NCI-H2107 treated with DMSO at 0.1 percent for 48 hours (cell line): ENCODE results near the gene PABPC3.

Experiments
- DNase-seq: peaks from one replicate; lab custom pipeline; 2025; ENCODE audit not compliant: unreplicated experiment; lab: John Stamatoyannopoulos, UW

PABPC3 gene

DNA sequence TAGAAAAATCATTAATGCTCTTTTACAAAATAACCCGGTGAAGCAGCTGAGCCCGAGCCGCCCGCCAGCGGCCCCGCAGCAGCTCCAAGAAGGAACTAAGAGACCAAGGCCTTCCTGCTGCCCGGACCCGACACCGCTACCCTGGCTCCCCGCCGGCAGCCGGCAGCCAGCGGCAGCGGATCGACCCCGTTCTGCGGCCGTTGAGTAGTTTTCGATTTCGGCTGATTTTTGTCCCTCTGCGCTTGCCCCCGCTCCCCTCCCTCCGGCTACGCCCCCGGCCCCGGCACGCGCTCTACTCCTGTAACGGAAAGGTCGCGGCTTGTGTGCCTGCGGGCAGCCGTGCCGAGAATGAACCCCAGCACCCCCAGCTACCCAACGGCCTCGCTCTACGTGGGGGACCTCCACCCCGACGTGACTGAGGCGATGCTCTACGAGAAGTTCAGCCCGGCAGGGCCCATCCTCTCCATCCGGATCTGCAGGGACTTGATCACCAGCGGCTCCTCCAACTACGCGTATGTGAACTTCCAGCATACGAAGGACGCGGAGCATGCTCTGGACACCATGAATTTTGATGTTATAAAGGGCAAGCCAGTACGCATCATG, at the start of gene PABPC3:
Gene PABPC3, plus strand, starts transcription at position 286 of the 603 bp plus-strand sequence. Its CDS starts 63 bp downstream, at position 349.
- no peak for DNase-seq

DNA sequence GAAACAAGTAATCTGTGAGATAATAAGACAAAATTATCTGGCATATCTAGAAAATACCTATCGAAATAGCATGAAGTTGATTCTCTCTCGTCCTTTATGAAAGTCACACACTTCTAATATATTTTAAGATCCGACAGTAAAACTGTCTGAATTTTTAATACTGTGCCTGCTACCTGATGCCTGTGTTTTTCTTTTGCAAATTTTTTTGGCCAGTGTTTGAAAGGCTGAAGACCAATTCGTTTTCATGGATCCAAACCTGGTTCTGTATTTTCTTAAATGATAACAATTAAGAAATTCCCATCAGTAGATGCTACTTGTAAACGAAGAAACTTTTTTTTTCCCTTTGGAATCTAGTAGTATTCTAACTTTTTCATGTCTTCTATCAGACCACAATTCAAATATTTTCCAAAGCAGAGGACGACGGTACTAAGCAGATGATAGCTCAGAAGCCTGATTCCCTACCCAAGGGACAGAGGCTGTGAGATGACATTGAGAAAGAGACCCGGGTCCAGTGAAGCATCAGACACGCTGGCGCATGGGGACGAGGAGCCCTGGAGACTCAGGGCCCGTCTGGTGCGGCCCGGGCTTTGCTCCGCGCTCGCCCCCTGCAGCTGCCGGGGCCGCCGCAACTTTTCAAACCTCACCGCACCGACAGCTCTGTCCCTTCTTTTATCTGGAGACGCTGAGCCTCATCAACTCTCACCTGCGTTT, 49.5 kb upstream of the PABPC3 start:
- DNase-seq = no peak

DNA sequence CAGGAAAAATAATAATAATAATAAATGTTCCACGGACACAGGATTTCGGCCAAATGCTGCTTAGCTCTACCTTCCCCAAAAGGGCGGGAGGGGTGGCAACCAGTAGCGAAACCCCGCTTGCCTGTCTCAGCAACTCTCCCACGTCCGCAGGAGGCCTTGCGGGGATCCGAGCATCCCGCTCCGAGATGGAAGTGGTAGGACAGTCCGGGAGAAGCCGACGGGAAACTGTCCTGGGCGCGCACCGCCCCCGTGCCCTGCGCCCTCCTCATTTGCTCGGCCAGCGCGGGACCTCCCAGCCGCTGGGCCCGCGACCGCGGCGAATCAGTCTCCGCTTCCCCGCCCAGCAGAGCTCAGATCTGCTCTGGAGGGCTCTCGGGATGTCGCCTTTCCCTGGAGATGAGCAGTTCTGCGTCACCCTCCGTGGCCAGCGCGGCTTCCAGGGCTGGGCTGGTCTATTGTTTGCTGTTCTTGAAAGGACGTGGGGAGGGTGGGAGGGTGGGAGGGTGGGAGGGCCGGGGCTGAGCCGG, 48.9 kb upstream of the PABPC3 start:
- no peak for DNase-seq

DNA sequence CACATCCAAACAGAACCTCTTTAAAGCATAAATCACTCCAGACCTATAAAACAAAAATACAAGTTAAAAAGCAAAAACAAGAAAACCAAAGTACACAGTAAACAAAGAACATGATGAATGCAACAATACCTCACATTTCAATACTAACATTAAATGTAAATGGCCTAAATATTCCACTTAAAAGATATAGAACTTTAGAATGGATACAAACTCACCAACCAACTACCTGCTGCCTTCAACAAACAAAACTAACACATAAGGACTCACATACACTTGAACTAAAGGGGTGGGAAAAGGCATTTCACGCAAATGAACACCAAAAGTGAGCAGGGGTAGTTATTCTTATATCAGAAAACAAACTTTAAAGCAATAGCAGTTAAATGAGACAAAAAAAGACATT, 44.9 kb upstream of the PABPC3 start:
- no peak for DNase-seq

DNA sequence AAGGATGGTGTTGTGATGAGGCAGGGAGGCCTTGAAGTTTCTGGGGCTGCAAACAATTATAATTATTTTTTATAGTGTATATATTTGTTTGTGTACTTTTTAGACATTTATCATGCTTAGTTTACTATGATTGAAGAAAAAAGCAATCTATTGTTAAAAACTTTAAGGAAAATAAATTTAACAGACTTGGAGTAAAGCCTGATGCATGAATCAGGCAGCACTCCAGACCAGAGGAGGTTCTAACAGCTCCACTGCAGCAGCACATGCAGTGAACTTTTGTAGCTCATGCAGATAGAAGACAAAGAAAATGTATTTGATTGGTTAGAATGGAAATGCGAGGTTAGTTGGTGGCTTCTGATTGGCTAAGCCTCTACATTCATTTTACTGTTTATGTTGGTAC, 36.8 kb upstream of the PABPC3 start:
- DNase-seq = no peak

DNA sequence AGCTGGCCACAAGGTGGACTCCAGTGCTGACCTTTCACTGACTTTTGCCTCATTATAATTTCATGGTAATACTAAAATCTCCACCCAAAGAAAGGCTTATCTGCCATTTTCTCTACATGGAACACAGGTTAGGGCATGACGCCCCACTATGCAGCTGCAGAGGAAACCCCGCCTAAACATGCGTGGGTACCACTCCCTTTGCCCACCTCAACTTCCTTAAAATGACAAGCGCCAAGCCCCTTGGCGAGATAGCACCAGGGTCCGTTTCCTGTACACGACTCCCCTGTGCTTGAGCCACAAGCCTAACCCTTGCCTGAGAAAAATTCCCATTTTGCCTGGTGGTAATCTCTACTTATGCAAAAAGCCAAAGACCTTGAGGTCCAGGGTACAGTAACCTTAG, 36.0 kb upstream of the PABPC3 start:
- no peak for DNase-seq

- no peak for DNase-seq
Measured at GRCh38 chr13:25062479-25062878, 33.5 kb upstream of the PABPC3 start.

DNA sequence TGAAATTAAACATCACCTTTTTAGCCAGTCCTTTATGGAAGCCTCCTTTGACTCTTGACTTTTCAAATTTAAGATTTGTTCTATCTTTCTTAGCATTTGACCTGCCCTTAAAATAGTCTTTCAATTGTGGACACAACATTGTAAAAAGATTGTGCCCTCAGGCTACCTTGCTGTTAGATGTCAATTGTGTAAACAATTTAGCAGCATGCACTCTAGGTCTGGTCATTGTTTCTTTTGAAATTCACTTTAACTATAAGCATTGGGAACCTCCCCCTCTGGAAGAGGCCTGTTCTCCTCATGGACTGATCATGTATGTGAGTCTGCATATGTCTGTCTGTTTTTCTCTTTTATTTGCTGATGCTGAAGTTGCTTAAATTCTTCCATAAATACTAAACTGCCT, 31.5 kb upstream of the PABPC3 start:
- DNase-seq = no peak

- no peak for DNase-seq
Measured at GRCh38 chr13:25065974-25066770, 29.8 kb upstream of the PABPC3 start.

DNA sequence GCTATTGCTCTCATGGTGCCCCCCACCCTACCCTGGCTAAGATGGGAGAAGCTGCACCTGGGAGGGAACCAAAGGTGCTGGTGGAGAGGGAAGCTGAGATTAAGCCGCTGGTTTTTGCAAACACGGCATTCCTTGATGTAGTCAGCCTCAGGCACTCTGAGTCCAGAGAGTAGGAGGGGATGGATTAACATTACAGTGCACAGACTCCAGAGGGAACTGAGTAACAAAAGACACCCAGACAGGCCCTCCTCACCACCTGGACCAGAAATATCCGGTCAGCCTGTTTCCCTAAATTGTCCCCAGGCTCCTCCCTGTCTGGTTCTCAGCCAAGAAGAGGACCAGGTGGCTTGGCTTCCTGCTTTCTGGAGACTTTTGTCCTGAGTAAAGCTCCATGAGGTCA, 28.9 kb upstream of the PABPC3 start:
- no peak for DNase-seq

DNA sequence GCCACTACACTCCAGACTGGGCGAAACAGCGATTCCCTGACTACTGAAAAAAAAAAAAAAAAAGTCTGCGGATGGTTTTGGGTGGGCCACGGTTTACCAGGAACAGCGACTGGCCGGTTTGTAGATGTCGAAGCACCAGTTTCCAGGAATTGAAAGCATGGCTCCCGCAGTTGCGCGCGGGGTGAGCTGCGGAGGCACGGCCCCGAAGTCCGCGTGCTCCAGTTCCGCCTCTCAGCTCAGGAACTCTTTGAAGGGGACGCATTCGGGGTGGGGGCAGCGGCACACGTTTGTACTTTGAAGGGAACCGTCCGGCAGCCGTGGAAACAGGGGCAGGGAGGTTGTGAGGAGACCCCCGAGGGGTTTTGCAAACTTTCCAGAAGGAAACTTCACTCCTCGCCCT, 27.1 kb upstream of the PABPC3 start:
- no peak for DNase-seq

DNA sequence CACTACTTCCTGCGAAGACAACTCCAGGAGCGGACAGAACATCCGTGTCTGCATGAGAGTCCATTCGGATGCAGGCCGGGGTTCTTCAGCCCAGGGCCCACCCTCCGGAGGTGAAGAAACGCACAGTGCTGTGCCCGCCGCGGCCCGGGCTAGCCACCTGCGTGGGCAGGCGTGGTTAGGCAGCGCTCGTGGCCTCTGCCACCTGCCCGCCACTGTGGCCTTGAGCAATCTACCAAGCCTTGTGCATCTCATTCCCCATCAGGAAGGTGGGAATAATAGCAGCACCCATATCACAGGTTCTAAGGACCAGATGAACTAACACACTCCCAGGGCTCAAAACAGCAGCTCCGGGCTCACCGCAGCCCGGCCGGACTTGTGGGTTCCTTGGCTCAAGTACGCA, 26.7 kb upstream of the PABPC3 start:
- no peak for DNase-seq

DNA sequence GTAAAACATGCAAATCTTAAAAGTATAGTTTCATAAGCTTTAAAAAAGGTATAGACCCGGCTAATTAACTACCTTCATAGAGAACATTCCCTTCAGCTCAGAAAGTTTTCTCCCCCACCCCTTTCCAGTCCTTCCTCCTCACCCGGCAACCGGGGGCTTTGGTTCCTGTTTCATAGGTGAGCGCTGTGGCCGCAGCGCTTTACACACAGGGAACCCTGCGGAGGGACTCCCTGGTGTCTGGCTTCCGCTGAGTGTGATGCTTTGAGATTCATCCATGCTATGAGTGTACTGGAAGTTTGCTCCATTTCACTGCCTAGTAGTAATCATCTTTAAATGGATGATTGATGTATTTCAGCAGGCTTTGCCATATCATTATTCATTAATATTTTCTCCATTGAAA, 26.0 kb upstream of the PABPC3 start:
- DNase-seq = no peak

DNA sequence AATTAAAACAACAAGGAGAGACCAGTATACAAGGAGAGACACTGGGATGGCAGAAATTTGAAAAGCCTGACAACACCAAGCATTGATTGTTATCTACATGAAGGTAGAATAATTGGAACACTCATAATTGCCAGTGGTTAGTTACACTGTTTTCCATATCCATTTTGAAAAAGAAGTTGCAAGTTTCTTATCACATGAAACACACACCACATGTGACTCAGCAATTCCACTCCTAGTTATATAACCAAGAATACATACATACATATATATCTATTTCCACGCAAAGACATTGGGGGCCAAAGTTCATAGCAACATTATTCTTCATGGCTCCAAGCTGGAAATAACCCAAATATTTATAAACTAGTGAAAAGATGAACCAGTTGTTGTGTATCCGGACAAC, 15.2 kb upstream of the PABPC3 start:
- DNase-seq = no peak

- DNase-seq = no peak
Measured at GRCh38 chr13:25084096-25084495, 11.8 kb upstream of the PABPC3 start.

- peak; percentile 17 for DNase-seq
Measured at GRCh38 chr13:25085125-25085742, 10.7 kb upstream of the PABPC3 start.

- no peak for DNase-seq
Measured at GRCh38 chr13:25088562-25089221, 7.2 kb upstream of the PABPC3 start.

DNA sequence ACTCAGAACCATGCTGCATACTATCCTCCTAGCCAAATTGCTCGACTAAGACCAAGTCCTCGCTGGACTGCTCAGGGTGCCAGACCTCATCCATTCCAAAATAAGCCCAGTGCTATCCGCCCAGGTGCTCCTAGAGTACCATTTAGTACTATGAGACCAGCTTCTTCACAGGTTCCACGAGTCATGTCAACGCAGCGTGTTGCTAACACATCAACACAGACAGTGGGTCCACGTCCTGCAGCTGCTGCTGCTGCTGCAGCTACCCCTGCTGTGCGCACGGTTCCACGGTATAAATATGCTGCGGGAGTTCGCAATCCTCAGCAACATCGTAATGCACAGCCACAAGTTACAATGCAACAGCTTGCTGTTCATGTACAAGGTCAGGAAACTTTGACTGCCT, 1.5 kb downstream of the PABPC3 start:
- DNase-seq = no peak

DNA sequence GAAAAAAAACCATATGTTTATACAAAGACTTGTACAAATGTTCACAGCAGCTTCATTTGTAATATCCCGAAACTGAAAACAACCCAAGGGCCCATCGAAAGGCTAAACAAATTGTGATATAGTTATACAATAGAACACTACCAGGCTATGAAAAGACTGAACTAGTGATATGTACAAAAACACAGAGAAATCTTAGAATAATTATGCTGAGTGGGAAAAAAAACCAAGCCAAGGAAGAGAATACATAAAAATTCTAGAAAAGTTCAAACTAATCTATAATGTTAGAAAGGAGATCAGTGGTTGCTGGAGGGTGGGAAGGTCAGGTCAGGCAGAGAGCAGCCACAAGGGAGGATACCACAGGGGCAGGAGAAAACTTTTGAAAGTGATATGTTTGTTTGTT, 7.8 kb downstream of the PABPC3 start:
- no peak for DNase-seq

DNA sequence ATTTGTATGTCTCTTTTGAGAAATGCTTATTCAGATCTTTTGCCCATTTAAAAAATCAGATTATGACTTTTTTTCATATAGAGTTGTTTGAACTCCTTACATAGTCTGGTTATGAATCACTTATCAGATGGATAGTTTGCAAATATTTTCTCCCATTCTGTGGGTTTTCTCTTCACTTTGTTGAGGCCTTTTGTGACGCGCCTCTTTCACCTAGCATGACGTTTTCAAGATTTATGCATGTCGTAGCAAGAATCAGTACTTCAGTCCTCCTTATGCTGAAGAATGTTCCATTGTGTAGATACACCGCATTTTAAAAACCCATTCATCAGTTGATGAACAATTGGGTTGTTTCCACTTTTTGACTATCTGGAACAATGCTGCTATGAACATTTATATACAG, 13.4 kb downstream of the PABPC3 start:
- no peak for DNase-seq
